ENCODE data around the gene RPL5. TPM values are rescaled to one million over a fixed set of nuclear protein-coding genes. Genes with fewer than 3 reads are reported as not detected.

Gene RPL5
- total and polyA plus RNA-seq, 9 of the 15 experiments (the other 6 are each of a cell fraction or from before 2014, with no cell fraction given), result 1,467 to 4,252 (median 2,454) TPM

- TF ChIP-seq, protein P1, sequence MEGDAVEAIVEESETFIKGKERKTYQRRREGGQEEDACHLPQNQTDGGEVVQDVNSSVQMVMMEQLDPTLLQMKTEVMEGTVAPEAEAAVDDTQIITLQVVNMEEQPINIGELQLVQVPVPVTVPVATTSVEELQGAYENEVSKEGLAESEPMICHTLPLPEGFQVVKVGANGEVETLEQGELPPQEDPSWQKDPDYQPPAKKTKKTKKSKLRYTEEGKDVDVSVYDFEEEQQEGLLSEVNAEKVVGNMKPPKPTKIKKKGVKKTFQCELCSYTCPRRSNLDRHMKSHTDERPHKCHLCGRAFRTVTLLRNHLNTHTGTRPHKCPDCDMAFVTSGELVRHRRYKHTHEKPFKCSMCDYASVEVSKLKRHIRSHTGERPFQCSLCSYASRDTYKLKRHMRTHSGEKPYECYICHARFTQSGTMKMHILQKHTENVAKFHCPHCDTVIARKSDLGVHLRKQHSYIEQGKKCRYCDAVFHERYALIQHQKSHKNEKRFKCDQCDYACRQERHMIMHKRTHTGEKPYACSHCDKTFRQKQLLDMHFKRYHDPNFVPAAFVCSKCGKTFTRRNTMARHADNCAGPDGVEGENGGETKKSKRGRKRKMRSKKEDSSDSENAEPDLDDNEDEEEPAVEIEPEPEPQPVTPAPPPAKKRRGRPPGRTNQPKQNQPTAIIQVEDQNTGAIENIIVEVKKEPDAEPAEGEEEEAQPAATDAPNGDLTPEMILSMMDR (IDR thresholded peaks at IDR 0.05 in 2 of 3, conservative IDR thresholded peaks at IDR 0.05 in 1 of 3; ENCODE audit: insufficient read depth in 2 of 3, low read depth in 1 of 3, low read length in 3 of 3), result 0 out of 6 replicates have a peak, but pooled peaks of 2 of the 3 experiments have one; percentile 25 to 45
- TF ChIP-seq, protein P2, sequence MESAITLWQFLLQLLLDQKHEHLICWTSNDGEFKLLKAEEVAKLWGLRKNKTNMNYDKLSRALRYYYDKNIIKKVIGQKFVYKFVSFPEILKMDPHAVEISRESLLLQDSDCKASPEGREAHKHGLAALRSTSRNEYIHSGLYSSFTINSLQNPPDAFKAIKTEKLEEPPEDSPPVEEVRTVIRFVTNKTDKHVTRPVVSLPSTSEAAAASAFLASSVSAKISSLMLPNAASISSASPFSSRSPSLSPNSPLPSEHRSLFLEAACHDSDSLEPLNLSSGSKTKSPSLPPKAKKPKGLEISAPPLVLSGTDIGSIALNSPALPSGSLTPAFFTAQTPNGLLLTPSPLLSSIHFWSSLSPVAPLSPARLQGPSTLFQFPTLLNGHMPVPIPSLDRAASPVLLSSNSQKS (CRISPR knock-in tag; IDR thresholded peaks at IDR 0.05), result no peak
- TF ChIP-seq ID3 (CRISPR knock-in tag; IDR thresholded peaks at IDR 0.05), result 0 out of 2 replicates have a peak, but pooled peaks have one; percentile 26
- TF ChIP-seq ID3 (tag; IDR thresholded peaks at IDR 0.05), result 0 out of 2 replicates have a peak, but pooled peaks have one; percentile 24
- TF ChIP-seq, protein P3, sequence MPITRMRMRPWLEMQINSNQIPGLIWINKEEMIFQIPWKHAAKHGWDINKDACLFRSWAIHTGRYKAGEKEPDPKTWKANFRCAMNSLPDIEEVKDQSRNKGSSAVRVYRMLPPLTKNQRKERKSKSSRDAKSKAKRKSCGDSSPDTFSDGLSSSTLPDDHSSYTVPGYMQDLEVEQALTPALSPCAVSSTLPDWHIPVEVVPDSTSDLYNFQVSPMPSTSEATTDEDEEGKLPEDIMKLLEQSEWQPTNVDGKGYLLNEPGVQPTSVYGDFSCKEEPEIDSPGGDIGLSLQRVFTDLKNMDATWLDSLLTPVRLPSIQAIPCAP (CRISPR knock-in tag; IDR thresholded peaks at IDR 0.05; ENCODE audit: borderline replicate concordance), result 0 out of 2 replicates have a peak, but pooled peaks have one; percentile 83
- peak; percentile 90 for TF ChIP-seq HDAC8 (tag; IDR thresholded peaks at IDR 0.05)
- TF ChIP-seq DMBX1 (CRISPR knock-in tag; IDR thresholded peaks at IDR 0.05; ENCODE audit: borderline replicate concordance), result peak; percentile 63; the same call in 1 of the 2 replicates
- TF ChIP-seq NUFIP1 (IDR thresholded peaks at IDR 0.05; ENCODE audit: partially characterized antibody), result peak; percentile 85
- no peak for TF ChIP-seq CBX5 (IDR thresholded peaks at IDR 0.05; ENCODE audit: borderline replicate concordance, low read depth)
- no peak for TF ChIP-seq NR4A1 (CRISPR knock-in tag; IDR thresholded peaks at IDR 0.05)
- TF ChIP-seq NR4A1 (tag; IDR thresholded peaks at IDR 0.05), result peak; percentile 77; the same call in 1 of the 2 replicates
- TF ChIP-seq NR3C1 (CRISPR knock-in tag; IDR thresholded peaks at IDR 0.05), result peak; percentile 98
- no peak for TF ChIP-seq DNMT1 (IDR thresholded peaks at IDR 0.05)
- no peak; the same call in 1 of the 2 replicates for TF ChIP-seq PKNOX1 (IDR thresholded peaks at IDR 0.05)
- peak; percentile 82 for TF ChIP-seq POLR2B (IDR thresholded peaks at IDR 0.05; ENCODE audit: low read depth, partially characterized antibody)
- TF ChIP-seq ZNF57 (CRISPR knock-in tag; IDR thresholded peaks at IDR 0.05), result no peak
- TF ChIP-seq, protein P4, sequence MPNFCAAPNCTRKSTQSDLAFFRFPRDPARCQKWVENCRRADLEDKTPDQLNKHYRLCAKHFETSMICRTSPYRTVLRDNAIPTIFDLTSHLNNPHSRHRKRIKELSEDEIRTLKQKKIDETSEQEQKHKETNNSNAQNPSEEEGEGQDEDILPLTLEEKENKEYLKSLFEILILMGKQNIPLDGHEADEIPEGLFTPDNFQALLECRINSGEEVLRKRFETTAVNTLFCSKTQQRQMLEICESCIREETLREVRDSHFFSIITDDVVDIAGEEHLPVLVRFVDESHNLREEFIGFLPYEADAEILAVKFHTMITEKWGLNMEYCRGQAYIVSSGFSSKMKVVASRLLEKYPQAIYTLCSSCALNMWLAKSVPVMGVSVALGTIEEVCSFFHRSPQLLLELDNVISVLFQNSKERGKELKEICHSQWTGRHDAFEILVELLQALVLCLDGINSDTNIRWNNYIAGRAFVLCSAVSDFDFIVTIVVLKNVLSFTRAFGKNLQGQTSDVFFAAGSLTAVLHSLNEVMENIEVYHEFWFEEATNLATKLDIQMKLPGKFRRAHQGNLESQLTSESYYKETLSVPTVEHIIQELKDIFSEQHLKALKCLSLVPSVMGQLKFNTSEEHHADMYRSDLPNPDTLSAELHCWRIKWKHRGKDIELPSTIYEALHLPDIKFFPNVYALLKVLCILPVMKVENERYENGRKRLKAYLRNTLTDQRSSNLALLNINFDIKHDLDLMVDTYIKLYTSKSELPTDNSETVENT (CRISPR knock-in tag; IDR thresholded peaks at IDR 0.05), result no peak
- TF ChIP-seq NR2C2 (CRISPR knock-in tag; IDR thresholded peaks at IDR 0.05), result peak; percentile 82
- peak; percentile 70; the same call in 1 of the 2 replicates for TF ChIP-seq NR2C2 (tag; IDR thresholded peaks at IDR 0.05)
These were observed 47.0 kb upstream of the RPL5 start, which contains the start of gene EVI5 (continued) for GRCh38 chr1:92784639-92785500.

All from K562 (cell line).